NCI-H2029 treated with DMSO at 0.1 percent for 48 hours (cell line): ENCODE measurements around the gene TNFRSF19.

Source experiments
- DNase-seq: peaks from one replicate; lab custom pipeline; 2025; lab: John Stamatoyannopoulos, UW

The TNFRSF19 gene

DNA sequence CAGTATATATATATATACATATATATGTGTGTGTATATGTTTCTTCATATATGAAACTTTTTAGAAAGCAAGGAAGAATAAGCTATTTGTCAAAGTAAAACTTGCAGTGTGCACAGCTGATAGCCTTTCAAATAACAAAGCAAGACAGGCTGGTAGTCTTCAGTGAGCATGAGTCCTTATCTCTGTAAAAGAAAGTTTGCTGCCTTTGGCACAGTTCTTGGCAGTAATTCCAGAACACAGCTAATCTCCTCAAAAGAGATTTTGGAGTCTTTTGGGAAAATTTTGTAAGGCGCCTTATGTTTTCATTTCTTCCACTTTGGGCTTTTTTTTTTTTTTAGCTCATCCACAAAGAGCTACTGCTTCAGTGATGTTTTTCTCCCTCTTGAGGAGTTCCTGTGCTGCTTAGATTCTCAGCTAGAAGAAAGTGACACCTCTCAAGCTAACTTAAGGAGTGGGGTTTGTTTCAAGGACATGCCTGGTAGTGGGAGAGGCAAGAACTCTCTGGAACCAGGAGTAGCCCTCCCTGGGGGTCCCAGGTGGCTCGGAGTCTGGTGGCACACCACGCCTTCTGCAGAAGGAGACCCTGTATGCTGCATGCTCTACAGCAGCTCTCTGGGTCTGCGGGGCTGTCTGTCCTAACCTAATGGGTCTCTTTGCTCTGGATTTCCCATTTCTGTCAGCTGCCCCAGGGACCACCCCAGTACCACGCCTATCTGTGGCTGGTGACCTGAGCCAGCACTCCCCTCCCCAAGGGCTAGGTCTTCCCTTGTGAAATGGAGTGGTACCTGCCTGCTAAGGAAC, 58.8 kb downstream of the TNFRSF19 start:
- DNase-seq, result no peak

DNA sequence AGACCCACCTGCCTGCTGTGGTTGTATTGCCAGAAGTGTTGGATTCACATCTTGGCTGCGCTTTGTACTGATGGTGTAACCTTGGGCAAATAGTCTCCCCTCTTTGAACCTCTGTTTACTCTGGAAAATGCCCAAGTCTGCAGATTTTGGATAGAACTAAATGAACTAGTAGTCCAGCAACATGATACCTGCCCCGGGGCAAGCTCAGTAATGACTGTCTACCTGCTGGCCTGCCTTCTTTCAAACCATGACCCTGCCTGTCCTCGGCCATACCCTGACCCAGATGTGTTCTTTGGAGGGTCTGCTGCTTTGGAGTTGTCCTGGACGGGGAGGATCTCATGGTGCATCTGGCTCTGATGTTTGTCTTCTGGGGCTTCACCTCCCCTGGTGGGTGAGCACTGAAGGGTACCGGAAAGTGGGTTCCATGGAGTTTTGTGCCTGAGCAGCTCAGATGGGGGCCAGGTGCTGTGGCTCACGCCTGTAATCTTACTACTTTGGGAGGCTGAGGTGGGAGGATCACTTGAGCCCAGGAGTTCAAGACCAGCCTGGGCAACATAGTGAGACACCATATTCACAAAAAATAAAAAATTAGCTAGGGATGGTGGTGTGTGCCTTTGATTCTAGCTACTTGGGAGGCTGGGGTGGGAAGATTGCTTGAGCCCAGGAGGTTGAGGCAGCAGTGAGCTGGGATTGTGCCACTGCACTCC, 59.5 kb downstream of the TNFRSF19 start:
- peak; percentile 20 for DNase-seq

DNA sequence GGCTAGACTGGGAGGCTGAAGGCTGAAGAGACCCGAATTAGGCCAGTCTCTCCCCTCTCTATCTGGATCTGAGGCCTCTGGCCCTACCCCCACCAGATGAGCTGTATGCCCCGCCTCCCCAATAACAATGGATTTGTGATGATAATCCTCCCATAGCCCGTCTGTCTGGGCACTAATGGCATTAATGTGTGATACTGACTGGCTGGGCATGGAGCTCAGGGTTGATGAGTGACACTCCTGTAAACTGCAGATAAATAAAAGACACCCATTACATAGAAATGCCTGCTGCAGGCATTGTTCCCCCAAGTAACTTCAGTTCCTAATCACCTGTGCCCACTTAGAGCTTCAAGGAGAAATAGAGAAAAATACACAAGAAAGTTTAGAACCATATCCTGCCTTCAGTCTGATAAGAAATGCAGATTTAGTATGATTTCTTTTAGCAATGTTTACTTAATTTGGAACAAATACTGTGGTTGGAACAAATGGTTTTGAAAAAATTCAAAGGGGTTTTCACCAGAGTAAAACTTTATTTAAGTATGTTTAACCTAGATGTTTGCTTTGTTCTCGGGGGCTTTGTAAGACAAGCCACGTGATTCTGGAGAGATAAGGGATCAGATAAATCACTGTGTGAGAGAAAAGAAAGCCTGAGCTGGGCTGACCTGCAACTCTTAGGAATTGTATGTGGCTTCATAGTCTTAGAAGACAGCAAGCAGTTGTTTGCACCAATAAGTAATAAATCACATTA, 60.3 kb downstream of the TNFRSF19 start:
- no peak for DNase-seq

DNA sequence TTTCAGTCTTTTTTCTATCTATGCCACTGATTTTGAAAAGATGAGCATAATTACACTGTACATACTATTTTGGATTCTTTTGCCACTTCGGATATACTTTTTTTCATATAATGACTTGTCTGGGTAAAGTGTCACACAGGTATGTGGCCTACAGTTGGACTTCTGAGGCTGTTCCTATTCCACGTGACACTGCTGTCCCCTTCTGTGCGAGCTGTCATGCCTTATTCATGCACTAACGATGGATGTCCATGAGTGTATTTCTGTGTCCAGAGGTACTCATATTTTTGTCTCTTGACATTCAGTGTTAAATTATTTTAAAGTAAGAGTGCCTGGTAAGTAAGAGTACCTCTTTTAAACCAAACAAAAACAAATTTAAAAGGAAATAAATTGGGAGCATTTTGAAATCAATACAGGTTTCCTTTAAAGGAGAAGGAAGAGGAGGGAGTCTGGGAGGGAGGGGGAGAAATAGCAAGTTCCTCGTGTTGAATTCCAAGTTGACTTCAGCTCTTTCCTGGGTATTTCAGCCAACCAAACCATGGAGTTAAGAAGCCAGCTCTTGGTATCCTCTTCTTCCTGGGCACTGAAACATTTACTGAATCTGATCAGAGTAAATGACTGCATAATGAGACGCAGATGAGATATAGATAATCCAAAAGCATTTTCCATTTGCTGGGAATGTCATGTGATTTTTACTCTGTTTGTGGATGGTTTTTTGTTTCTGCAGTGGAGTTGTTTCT, 61.3 kb downstream of the TNFRSF19 start:
- no peak for DNase-seq

DNA sequence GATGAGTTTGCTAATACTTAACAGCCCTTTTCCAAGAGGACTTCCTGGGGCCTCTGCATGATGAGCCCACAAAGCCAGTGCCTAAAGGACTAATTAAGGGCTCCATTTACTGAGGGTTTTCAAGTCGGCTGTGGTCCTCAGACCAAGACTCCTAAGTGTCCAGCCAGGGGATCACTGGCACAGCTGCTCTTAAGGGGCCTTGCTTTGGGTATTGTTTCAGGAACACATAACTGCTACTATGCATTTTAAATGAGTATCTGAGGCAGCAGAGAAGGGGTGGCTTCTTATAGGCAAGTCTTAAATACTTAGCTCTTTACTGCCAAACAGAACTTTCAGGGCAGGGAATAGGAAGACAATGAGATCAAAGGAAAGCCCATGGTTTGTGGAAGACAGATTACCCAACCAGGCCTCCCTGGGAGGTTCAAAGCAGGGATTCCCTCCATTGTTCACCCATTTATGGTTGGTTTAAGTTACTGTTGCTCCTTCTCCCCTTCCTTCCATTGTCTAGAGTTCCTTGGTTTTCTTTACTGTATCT, 61.9 kb downstream of the TNFRSF19 start:
- no peak for DNase-seq

DNA sequence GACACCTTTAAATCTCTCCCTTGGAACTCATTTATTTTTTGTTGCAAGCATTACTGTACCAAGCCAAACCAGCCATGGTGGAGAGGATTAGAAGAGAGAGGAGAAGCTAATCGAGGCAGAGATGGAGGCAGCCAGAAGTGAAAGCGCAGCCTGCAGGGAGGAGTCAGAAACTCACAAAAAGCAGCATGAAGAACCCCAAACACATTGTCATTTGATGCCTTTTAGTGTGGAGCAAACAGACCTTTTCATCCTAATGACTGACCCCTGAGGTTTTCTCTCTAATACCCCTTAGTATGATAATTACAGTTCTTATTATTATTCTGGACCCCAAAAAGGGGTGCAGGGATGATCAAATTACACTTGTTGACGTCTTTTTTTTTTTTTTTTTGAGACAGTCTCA, 62.5 kb downstream of the TNFRSF19 start:
- DNase-seq, result no peak

DNA sequence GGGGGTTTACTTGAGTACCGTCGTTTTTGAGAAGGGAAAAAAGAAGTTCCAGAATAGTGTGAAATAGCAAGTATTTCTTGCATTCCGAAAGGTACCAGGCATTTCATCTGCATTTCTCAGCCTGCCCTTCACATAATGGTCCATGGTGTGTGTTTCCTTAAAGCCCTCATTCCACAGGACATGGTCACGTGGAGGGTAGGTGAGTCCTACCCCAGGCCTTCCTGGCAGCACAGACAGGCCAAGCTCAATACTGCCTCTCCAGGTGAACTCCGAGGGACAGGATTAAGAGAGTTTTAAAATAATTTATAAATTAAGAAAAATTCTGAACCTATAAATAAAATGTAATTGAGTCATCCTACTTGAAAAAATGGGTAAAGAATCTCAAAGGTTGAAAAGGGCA, 64.7 kb downstream of the TNFRSF19 start:
- DNase-seq, result no peak

DNA sequence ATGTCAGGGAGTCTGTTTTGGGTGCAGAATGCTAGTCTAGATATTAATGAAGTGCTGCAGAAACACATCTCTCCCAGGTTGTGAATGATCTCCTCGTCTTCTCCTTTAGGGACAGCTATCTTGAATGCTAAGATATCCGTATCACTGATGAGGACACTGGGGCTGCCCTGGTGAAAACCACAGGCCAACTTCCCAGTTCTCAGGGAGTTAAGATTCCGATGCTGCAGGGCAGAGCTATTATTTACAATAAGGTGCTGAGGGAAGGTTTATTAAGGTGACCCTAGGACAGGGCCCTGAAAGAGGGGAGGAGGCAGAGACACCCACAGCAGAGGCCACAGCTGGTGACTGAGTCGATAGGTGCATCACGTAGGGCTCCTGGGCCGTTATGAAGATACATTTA, 66.1 kb downstream of the TNFRSF19 start:
- DNase-seq, result no peak

DNA sequence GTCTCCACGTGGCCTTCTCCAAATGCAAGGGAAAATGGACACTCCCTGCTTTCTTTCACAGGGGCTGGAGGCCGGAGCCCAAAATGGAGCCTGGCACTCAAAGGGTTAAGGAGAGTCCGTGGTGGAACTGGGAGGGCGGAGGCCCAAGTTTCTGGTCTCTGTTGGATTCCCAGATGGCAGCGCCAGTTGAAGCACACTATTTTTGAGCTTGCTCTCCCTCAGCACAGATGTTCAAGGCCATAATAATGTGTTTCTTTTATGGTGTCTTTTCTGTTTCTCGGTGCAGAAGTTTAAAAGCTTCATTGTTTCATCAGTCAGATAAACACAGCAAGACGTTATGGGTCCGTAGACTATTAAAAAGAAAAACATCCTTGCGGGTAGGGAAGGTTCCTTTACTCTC, 67.6 kb downstream of the TNFRSF19 start:
- no peak for DNase-seq

DNA sequence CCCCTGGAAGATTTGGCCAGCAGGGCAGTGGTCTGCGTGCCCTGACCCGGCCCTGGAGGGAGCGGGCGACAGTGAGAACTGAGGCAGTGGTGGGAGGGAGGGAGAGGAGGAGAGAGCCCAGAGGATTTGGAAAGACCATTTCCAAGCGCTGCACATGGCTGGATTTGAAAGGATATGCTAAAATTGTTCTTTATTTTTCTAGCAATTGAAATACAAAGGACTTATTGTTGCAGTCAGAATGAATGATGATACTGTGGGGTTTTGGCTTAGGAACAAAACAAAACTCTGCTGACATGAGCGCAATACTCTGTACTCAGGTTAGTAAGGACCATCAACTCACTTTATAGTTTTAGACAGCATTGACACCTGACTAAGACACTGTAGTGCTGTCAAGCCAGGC, 69.5 kb downstream of the TNFRSF19 start:
- DNase-seq, result no peak

DNA sequence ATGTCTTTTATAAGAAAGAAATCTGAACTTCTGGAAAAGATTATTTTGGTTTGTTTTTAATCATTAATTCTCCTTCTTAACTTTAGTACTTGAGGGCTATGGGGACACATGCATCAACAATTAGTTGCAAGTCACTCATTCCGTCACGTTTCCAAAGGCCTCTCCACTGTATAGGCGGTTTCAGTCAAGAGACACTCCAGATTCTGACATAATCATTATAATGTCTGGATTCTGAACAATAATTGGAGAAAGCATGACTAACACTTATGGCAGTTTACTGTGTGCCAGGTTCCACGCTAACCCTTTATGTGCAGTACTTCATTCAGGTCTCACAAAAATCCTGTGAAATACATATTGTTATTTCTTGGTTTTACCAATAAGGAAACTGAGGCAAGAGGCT, 71.9 kb downstream of the TNFRSF19 start:
- DNase-seq, result no peak

DNA sequence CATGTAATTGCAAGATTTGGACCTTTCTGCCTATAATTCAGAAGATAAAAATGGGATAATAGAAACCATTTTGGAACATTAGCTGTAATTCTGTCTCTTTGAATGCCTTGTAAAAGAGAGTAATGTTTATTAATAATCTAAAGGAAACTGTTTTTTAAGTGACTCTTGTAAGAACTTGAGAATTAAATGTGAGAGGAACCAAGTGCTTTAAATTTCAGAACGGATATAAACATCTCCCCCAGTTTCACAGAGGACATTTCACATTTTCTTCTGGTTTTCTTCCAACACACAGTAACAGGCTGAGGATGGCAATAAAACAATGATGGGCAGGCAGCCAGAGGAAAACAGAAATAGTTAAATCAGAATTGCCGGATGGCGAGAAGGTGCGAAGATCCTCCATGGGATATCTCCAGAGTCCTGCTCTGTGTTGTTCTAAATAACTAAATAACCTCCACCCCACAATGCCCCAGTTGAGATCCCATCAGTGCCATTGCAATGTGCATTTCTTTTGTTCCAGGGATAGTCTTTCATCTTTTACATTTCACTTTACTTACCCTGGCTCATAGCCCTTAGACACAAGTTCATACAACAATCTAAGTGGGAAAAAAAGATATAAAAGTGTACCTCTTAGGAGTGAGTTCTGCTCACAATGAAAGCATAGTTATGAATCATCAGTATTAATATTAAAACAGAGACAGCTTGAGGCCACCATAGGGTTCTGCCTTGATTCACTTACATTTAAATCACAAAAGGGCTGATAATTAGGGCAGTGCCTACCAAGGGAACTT, 73.3 kb downstream of the TNFRSF19 start:
- DNase-seq, result no peak

DNA sequence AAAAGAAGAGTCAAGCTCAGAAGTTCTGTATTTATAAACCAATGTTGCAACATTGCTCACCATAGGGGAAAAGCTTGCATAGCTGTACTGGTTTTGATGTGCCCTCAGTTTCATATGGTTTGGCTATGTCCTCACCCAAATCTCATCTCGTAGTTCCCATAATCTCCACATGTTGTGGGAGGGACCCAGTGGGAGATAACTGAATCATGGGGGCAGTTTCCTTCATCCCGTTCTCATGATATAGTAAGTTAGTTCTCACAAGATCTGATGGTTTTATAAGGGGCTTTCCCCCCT, 73.9 kb downstream of the TNFRSF19 start:
- no peak for DNase-seq

DNA sequence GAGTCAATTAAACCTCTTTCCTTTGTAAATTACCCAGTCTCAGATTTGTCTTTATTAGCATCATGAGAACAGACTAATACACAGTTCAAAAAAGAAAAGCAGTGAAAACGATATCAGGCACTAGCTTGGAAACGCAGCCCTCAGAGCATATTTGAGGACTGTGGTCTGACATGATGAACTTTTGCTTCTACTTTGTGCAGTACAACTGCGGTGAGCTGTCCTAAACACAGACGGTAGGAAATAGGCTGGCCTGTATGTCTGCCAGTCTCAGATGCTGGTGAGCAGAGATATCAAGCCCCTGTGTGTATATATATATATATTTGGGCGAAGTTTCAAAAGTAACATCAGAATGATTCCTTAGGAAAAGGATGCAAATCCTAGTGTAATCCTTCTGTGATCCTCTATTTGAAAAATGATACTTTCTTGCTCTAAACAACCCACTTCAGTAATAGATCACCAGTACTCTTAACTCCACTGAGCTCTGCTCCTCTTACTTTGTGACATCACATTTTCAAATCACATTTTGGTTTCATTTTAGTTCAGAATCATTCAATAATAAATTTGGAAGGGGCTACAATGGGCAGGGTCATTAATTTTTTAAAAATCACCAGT, 74.4 kb downstream of the TNFRSF19 start:
- DNase-seq, result no peak

DNA sequence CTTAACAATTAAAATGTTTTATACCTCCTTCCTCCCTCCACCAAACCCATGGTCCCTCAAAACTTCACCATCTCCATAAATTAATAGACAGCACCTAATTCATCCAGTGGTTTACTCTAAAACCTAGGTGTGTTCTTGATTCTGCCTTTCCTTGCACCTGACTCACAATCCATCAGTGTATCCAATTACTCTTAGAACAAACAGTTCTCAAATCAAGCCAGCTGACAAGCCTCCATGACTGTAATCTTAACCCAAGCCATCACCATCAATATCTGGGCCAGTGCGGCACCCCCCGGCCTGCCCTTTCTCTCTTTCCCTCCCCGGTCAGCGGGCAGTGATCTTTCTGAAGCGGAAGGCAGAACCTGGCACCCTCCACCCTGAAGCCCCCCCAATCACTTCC, 75.6 kb downstream of the TNFRSF19 start:
- no peak for DNase-seq

DNA sequence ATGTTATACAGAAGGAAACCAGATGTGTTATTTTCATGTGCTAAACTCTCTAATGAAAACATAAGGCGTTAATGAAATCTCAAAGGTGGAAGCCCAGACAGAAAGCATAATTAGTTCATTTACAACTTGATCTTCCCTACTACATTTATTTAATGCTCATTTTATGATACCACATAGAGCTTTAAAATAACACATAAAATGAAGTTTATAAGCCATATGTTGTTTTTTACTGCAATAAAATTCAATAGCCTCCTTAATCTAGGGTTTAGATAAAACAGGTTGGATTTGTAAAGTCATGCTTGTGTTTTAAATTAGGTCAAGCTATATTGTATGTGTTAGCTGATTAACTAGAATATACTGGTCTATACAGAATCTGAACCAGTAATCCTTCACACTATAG, 81.2 kb downstream of the TNFRSF19 start:
- DNase-seq, result no peak

DNA sequence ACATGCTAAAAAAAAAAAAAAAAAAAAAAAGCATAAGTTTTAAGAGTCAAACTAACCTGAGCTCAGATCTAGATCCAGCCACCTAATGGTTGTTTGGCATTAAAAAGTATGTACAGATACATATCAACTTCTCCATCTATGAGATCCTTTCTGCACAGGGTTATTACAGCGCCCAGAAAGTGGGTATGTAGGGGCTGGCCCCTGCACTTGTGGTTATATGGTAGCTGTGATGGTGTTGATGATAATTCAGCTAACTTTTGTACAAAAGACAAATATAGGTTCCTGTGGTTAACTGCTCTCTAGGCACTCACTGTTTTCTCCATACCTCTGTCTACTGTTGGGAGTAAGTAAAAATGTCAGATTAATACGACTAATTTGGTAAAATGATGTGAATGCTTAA, 81.7 kb downstream of the TNFRSF19 start:
- no peak for DNase-seq

DNA sequence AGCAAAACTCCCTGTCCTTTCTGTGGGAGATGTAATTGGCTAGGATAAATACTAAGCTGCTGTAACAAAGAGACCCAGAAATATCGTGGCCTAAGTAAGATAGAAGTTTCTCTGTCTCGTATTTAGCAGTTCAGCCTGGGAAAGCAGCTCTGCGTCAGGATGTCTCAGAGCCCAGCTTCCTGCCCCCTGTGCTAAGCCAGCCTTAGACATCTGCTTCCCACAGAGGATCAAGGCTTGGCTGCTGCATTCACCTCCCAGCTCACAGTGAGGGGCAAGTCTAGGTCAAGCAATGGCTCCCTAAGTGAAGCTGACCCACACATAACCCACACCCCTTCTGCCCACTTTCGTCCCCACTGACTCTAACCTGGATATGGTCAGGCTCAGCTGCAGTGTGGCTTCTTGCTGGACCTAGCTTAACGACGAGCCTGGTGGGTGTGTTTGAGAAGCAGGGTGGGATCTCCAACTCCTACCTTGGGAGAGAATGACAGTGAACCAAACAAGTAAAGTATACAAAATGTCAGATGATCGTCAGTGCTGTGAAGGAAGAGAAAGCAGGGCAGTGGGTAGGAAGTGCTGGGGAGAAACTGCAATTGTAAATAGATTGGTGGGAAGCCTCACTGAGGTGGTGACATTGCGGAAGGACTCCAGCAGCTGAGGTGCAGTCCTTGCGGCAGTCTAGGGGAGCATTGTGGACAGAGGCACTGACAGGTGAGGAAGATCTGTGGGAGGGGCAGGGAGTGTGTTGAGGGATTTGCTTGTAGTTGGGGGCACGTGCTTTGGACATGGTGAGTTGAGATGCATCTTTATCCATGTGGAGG, 82.9 kb downstream of the TNFRSF19 start:
- DNase-seq, result no peak

DNA sequence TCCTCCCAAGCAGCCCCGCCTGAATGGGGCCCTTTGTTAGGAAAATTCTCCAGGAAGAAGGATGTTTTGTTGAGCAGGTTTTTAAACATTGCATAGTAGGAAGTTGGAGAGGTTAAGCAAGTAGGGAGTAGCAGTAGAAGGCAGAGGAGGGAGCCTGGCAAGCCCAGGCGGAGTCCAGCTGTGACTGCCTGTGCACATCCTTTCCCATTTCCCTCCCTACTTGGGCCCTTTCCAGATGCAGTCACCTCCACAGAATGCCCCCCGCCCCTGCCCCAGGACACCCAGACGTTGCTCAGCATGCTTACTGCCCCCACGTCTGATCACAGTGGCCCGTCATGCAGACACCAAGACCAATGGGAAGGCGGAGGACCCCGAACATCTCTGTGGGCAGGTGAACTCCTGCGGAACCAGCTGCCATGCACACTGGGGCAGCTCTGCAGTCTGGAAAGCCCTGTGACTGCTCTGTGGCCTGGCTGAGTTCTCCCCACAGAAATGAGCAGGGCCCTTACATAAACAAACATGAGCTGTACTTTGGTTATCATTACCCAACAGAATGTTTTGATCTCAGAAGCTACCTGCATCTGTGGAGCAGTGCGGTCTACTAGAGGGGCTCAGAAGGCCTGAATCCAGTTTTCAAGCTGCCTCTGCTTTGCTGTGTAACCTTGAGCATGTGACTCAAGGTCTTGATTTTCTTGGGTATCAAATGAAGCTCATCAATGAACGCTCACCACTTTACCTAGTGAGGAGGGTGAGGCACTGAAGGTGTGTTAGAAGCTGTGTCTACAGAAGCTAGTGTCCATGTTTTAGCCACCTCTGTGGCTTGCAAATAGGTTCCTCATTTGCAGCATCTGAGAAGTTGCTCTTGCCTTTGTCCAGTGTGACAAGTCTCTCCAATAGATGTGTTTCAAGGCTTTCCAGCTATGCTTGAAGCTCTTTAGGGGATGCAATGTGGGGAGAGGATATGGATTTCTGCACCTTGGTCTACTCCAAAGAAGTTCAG, 84.2 kb downstream of the TNFRSF19 start:
- DNase-seq, result no peak
